ENCODE data around the gene CLSTN2. TPM values are rescaled to one million over a fixed set of nuclear protein-coding genes. Genes with fewer than 3 reads are reported as not detected.

CLSTN2 gene
- total RNA-seq, 1 experiment from 2014 or later, result not detected

GRCh38 chr3:140315955-140316354 lies 381.0 kb downstream of the CLSTN2 start:
- H3K9ac ChIP-seq (ENCODE audit: low read length), result no peak overlapping the region
- H3K4me1 ChIP-seq (ENCODE audit: insufficient read depth, low read length), result no peaks in the 10 kb centered on the region
- no peaks in the 10 kb centered on the region for H3F3A ChIP-seq (ENCODE audit: low read length, unreplicated experiment)
- H3K79me2 ChIP-seq (ENCODE audit: low read length), result no peaks in the 10 kb centered on the region
- TF ChIP-seq CTCF (conservative IDR thresholded peaks at IDR 0.05; ENCODE audit: low read depth, low read length) (no peak), EZH2 (IDR thresholded peaks at IDR 0.05; ENCODE audit: low read length, unreplicated experiment) (no peak), EZH2phosphoT487 (IDR thresholded peaks at IDR 0.05; ENCODE audit: borderline replicate concordance, low read length) (no peak)
- POLR2A ChIA-PET (ENCODE audit: unreplicated experiment), result no interaction called here
- H3K4me2 ChIP-seq (ENCODE audit: low read length), result no peak overlapping the region
- no TSS peak for BruUV-seq (replicated peaks)
- intact Hi-C loops (cut with micrococcal nuclease), result no loop called here
- H3K9me3 ChIP-seq (ENCODE audit: low read length), result no peaks in the 10 kb centered on the region
- no peaks in the 10 kb centered on the region for H4K20me1 ChIP-seq (ENCODE audit: low read length)
- no peaks in the 10 kb centered on the region for H3K9me2 ChIP-seq (replicated peaks; ENCODE audit: low read length)
- H3K4me3 ChIP-seq (ENCODE audit: low read length), result no peak overlapping the region
- H3K27ac ChIP-seq (ENCODE audit: low read length), result no peak overlapping the region
- no peaks in the 10 kb centered on the region for H3K27me3 ChIP-seq (ENCODE audit: low read length)
- H2AFZ ChIP-seq (ENCODE audit: low read length), result no peak overlapping the region
- DNase-seq (no peak), ATAC-seq (no peak)
- no peaks in the 10 kb centered on the region for H3K36me3 ChIP-seq (ENCODE audit: low read depth, low read length)
- CTCF ChIA-PET, result no interaction called here

GRCh38 chr3:140316466-140316865 lies 381.5 kb downstream of the CLSTN2 start:
- ATAC-seq (no peak), DNase-seq (no peak)
- POLR2A ChIA-PET (ENCODE audit: unreplicated experiment), result no interaction called here
- BruUV-seq (replicated peaks), result no TSS peak
- Histone ChIP-seq H3K9me3 (ENCODE audit: low read length) (no peaks in the 10 kb centered on the region), H3K9me2 (replicated peaks; ENCODE audit: low read length) (no peaks in the 10 kb centered on the region), H2AFZ (ENCODE audit: low read length) (no peak overlapping the region), H4K20me1 (ENCODE audit: low read length) (no peaks in the 10 kb centered on the region), H3K27me3 (ENCODE audit: low read length) (no peaks in the 10 kb centered on the region), H3K79me2 (ENCODE audit: low read length) (no peaks in the 10 kb centered on the region), H3F3A (ENCODE audit: low read length, unreplicated experiment) (no peaks in the 10 kb centered on the region), H3K36me3 (ENCODE audit: low read depth, low read length) (no peaks in the 10 kb centered on the region), H3K9ac (ENCODE audit: low read length) (no peak overlapping the region), H3K4me1 (ENCODE audit: insufficient read depth, low read length) (no peaks in the 10 kb centered on the region), H3K27ac (ENCODE audit: low read length) (no peak overlapping the region), H3K4me3 (ENCODE audit: low read length) (no peak overlapping the region), H3K4me2 (ENCODE audit: low read length) (no peak overlapping the region)
- CTCF ChIA-PET, result no interaction called here
- intact Hi-C loops (cut with micrococcal nuclease), result no loop called here
- TF ChIP-seq CTCF (conservative IDR thresholded peaks at IDR 0.05; ENCODE audit: low read depth, low read length) (no peak), EZH2phosphoT487 (IDR thresholded peaks at IDR 0.05; ENCODE audit: borderline replicate concordance, low read length) (no peak), EZH2 (IDR thresholded peaks at IDR 0.05; ENCODE audit: low read length, unreplicated experiment) (no peak)

- BruUV-seq (replicated peaks), result no TSS peak
- ATAC-seq, result no peak
- no peaks in the 10 kb centered on the region for H3F3A ChIP-seq (ENCODE audit: low read length, unreplicated experiment)
- H3K9me3 ChIP-seq (ENCODE audit: low read length), result no peaks in the 10 kb centered on the region
- DNase-seq, result no peak
- TF ChIP-seq EZH2phosphoT487 (IDR thresholded peaks at IDR 0.05; ENCODE audit: borderline replicate concordance, low read length), result no peak
- no peak for TF ChIP-seq EZH2 (IDR thresholded peaks at IDR 0.05; ENCODE audit: low read length, unreplicated experiment)
- no peak for TF ChIP-seq CTCF (conservative IDR thresholded peaks at IDR 0.05; ENCODE audit: low read depth, low read length)
- no peaks in the 10 kb centered on the region for H4K20me1 ChIP-seq (ENCODE audit: low read length)
- H3K79me2 ChIP-seq (ENCODE audit: low read length), result no peaks in the 10 kb centered on the region
- intact Hi-C loops (cut with micrococcal nuclease), result no loop called here
- H3K4me1 ChIP-seq (ENCODE audit: insufficient read depth, low read length), result no peaks in the 10 kb centered on the region
- H3K27ac ChIP-seq (ENCODE audit: low read length), result no peak overlapping the region
- H3K4me3 ChIP-seq (ENCODE audit: low read length), result no peak overlapping the region
- H3K9ac ChIP-seq (ENCODE audit: low read length), result no peak overlapping the region
- H3K4me2 ChIP-seq (ENCODE audit: low read length), result no peak overlapping the region
- ChIA-PET CTCF (no interaction called here), POLR2A (ENCODE audit: unreplicated experiment) (no interaction called here)
- no peaks in the 10 kb centered on the region for H3K9me2 ChIP-seq (replicated peaks; ENCODE audit: low read length)
- H3K36me3 ChIP-seq (ENCODE audit: low read depth, low read length), result no peaks in the 10 kb centered on the region
- H2AFZ ChIP-seq (ENCODE audit: low read length), result no peak overlapping the region
- no peaks in the 10 kb centered on the region for H3K27me3 ChIP-seq (ENCODE audit: low read length)
Measured at GRCh38 chr3:140316868-140317400, 381.9 kb downstream of the CLSTN2 start.

Data from PC-3 (cell line).